GM10266 (cell line): ENCODE results near the gene PAX8.
A peak's percentile ranks its signal among the peaks of the same experiment; 100 is the strongest.

Source experiments
- DNase-seq: peaks from one replicate; pipeline ENCODE4 v3.0.0; 2012; ENCODE audit errors: extremely low spot score
- TF ChIP-seq, protein P1 (sequence below): IDR thresholded peaks from 2 replicates; pipeline ENCODE4 v1.5.1; 2012; ENCODE audit warnings: mild to moderate bottlenecking, low read depth; ENCODE audit not compliant: control insufficient read depth, insufficient read depth; ENCODE audit errors: missing control alignments

The PAX8 gene

DNA sequence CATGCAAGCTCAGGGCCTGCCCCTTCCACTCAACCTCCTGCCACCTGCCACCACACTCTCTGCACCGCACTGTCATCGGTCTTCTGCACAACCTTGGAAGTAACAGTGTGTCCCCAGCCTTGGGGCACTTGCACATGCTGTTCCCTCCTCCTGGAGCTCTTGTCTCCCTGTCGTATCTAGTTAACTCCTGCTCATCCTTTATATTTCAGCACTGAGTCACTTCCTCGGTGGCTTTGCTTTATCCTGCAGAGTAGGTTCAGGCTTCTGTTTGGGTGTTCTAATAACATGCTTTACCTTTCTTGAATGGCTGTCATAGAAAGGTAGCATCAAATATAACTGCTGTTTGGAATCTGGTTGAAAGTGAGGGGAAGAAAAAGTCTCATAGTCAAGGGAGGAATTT is 25.3 kb downstream of the PAX8 start:
- TF ChIP-seq, protein P1, sequence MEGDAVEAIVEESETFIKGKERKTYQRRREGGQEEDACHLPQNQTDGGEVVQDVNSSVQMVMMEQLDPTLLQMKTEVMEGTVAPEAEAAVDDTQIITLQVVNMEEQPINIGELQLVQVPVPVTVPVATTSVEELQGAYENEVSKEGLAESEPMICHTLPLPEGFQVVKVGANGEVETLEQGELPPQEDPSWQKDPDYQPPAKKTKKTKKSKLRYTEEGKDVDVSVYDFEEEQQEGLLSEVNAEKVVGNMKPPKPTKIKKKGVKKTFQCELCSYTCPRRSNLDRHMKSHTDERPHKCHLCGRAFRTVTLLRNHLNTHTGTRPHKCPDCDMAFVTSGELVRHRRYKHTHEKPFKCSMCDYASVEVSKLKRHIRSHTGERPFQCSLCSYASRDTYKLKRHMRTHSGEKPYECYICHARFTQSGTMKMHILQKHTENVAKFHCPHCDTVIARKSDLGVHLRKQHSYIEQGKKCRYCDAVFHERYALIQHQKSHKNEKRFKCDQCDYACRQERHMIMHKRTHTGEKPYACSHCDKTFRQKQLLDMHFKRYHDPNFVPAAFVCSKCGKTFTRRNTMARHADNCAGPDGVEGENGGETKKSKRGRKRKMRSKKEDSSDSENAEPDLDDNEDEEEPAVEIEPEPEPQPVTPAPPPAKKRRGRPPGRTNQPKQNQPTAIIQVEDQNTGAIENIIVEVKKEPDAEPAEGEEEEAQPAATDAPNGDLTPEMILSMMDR, result no peak
- DNase-seq, result no peak

DNA sequence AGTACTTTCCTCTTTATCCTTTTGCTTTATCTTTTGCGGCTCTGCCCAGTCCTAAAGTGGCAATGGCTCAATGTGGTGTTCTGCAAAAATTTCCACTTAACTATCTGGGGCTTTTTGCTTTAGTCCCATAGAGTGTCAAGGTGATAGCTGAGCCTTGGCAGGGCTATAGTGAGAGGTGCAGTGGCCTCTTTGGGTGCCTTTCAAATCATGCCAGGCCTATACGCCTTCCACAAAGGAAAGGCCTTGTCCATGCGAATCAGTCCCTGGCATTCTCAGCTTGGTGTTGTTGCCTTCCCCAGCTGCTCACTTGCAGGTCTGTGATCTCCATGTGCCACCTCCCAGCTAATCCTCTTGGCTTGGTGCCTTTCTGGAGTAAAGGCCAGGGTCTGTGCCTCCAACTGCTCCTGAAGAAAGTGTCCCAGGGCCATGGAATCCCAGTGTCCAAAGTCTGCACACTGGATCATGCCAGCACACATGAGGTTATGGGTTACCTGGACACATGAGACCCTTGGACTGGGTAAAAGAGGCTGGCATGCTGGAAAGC is 26.6 kb downstream of the PAX8 start:
- TF ChIP-seq, protein P1, result no peak
- no peak for DNase-seq

DNA sequence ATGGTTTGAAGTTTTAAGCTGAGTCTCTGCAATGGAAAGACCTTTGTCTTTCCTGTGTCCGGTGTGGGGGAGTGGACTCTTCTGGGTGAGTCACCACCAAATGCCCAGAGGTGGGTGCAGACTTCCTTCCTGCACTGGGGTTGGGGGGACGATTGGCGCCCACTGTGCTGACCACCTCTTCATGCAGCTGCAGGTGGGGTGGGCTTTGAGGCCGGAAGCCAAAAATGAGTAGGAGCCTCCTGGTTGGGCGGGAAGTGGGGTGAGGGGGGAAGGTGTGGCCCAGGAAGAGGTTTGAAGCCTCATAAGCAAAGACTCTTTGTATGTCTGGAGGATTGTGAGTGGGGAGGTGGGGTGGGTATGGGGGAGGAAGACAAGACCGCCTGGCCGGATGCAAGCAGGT is 27.6 kb downstream of the PAX8 start:
- DNase-seq, result no peak
- TF ChIP-seq, protein P1, result no peak

DNA sequence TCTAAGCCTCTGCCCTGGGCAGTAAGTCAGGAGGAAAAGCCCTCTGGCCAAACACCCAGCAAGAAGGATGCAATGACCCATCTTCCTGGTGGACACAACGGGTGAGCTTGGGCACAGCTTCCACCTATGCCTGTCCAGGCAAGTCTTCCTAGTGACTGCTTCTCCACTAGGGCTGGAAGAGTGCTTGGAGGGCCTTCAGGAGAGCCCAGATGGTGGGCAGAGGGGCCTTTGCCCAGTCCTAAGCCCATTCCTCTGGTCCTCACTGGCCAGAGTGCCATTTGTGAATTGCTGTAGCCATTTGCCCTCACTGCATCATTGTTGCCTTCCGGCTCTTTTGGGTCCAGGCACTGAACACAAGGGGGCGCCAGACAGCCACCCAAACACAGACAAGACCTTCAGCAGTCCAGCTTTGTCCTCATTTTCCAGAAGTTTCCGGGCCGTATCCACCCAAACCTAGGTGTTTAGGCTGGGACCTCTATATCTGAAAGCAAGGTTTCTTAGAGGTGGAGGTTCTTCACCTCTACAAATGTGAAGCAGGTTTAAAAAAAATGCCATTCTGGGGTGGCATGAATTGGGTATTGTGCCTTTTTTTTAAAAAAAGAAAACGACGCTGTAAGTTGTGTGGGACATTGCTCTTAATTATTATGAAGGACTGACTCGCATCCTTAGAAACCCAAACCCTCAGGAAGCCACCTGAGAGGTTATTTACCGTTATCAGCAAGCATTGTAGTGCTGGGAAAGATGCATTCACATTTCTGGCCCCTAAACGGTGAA is 29.5 kb downstream of the PAX8 start:
- DNase-seq, result peak; percentile 86
- TF ChIP-seq, protein P1, result peak; percentile 89

DNA sequence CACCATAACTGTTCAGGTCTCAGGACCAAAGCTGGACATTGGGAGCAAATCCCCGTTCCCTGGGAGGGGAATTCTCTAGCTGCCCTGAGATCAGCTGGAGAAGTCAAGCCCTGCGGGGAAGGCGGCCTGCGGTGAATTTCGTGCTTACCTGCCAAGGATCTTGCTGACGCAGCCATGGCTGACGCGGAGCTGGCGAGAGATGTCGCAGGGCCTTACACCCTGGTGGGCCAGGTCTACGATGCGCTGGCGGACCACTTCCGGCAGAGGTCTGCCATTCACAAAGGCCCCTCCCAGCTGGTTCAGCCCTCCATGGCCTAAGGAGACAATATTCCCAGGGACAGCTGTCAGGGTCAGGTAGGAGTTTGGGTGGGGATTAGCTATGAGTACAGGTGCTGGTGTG is 32.1 kb downstream of the PAX8 start:
- DNase-seq, result no peak
- TF ChIP-seq, protein P1, result no peak

DNA sequence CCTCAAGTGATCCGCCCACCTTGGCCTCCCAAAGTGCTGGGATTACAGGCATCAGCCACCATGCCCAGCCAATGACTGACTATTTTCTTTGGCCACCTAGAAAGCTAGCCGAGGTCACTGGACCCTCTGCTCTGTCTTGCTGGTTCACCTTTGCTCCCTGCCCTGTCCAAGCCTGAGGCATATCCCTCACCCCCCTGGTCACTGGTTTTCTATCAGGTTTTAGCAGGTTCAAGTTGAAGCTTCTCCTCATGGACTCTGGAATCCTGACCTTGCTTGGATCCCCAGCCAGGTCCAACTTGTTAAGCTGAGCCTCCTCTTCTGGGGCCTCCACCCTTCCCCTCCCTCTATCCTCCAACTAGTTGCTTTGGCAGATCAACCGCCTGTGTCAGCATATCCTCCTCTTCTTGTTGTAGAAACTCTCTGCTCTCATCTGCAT is 33.4 kb downstream of the PAX8 start:
- TF ChIP-seq, protein P1, result no peak
- no peak for DNase-seq

DNA sequence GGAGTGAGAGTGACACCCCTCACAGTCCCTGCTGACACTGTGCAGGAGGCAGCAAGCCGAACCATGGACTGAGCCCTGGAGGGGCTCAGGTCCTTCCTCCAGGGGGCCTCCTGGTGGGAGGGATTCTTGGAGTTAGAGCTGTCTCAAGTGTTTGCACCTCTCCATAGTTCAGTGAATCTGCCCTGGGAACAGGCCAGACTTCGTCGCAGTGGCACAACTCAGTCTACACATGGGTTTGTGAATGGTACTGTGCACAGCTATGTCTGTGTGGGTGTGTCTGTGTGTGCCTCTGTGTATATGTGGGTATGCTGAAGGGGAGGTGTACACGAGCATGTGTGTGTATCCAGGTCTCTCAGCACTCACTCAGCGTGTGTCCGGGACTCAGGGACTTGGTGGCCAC is 36.4 kb downstream of the PAX8 start:
- TF ChIP-seq, protein P1, result no peak
- DNase-seq, result no peak
